ENCODE results near the gene ATP10A.

The ATP10A gene

GRCh38 chr15:25715536-25716413, 147.4 kb downstream of the ATP10A start:
- DNase-seq: no peak

- no peak for DNase-seq
Observed at GRCh38 chr15:25714538-25714840, 148.6 kb downstream of the ATP10A start.

- no peak for DNase-seq
Observed at GRCh38 chr15:25713736-25714537, 149.2 kb downstream of the ATP10A start.

- DNase-seq: no peak
Observed at GRCh38 chr15:25712961-25713355, 150.2 kb downstream of the ATP10A start.

- no peak for DNase-seq
Observed at GRCh38 chr15:25712192-25712960, 150.8 kb downstream of the ATP10A start.

GRCh38 chr15:25711691-25712090, 151.4 kb downstream of the ATP10A start:
- no peak for DNase-seq

- DNase-seq: no peak
Observed at GRCh38 chr15:25711164-25711563, 152.0 kb downstream of the ATP10A start.

- DNase-seq: peak in 1 of 2 donors; percentile 48
Observed at GRCh38 chr15:25710184-25710583, 152.9 kb downstream of the ATP10A start.

- no peak for DNase-seq
Observed at GRCh38 chr15:25709437-25710159, 153.5 kb downstream of the ATP10A start.

GRCh38 chr15:25708391-25708790, 154.7 kb downstream of the ATP10A start:
- no peak for DNase-seq

- no peak for DNase-seq
Observed at GRCh38 chr15:25707656-25708365, 155.3 kb downstream of the ATP10A start.

- DNase-seq: no peak
Observed at GRCh38 chr15:25706176-25706955, 156.8 kb downstream of the ATP10A start.

GRCh38 chr15:25705433-25706115, 157.6 kb downstream of the ATP10A start:
- DNase-seq: no peak

- no peak for DNase-seq
Observed at GRCh38 chr15:25703726-25704125, 159.4 kb downstream of the ATP10A start.

- DNase-seq: no peak
Observed at GRCh38 chr15:25701721-25702465, 161.2 kb downstream of the ATP10A start.

- DNase-seq: no peak
Observed at GRCh38 chr15:25700916-25701315, 162.2 kb downstream of the ATP10A start.

GRCh38 chr15:25697586-25697985, 165.5 kb downstream of the ATP10A start:
- no peak for DNase-seq

- DNase-seq: no peak
Observed at GRCh38 chr15:25695875-25696760, 167.0 kb downstream of the ATP10A start.
